CD4-positive, alpha-beta T cell treated with Interleukin-17A for 4 hours (primary cell): ENCODE measurements around the gene TMEM187.
A peak's percentile ranks its signal among the peaks of the same experiment; 100 is the strongest.

Source experiments
- DNase-seq: peaks from one replicate; pipeline ENCODE4 v3.0.0-alpha.2; 2020; ENCODE audit warnings: mixed read lengths

The TMEM187 gene

GRCh38 chrX:153935326-153935851 lies 37.2 kb upstream of the TMEM187 start:
- no peak for DNase-seq

GRCh38 chrX:153937056-153937455 lies 35.5 kb upstream of the TMEM187 start:
- no peak for DNase-seq

DNA sequence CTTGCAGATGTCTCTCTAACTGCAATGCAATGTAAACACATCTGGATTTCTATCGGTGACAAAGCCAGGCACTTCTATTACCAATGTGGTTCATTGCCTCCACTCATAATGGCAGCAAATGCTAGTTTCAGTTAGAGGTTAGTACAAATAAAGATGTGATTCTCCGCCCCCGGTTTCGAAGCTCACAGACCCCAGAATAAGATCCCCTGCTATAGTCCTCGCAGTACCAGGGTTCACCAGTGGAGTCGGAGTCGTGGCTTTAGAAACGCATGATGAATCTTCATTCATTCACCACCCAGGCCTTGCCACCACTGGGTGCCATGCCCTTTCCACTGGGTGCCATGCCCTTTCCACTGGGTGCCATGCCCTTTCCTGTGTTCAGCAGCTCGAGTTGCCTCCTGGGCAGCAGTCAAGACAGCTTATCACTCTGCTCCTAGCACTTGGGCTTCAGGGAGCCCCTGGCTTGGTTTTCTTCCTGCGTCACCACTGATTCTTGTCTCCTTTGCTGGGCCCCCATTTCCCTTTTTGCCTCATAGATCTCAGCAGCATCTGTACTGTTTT lies 34.2 kb upstream of the TMEM187 start:
- no peak for DNase-seq

- DNase-seq = no peak
These were observed 33.0 kb upstream of the TMEM187 start for GRCh38 chrX:153939573-153939972.

- DNase-seq = no peak
These were observed 31.0 kb upstream of the TMEM187 start for GRCh38 chrX:153941336-153942252.

- peak; percentile 75 for DNase-seq
These were observed 28.3 kb upstream of the TMEM187 start, which contains the start of gene RENBP for GRCh38 chrX:153944140-153944799. Gene RENBP (minus strand): TSS chrX:153944643. CDS start chrX:153944610, 33 bp downstream.

DNA sequence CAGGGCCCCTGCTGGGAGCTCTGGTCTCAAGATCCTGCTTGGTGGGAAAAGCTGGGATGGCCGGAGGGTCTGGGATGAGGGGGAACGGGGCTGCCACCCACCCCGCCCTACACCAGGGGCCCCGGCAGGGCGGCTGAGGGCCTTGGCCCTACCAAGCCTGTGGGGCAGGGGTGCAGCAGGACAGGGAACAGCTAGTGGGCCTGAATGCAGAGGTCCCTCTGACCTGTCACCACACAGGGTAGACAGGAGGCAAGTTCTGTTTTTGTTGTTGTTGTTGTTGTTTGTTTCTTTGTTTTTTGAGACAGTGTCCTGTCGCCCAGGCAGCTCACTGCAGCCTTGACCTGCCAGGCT lies 27.8 kb upstream of the TMEM187 start:
- no peak for DNase-seq

DNA sequence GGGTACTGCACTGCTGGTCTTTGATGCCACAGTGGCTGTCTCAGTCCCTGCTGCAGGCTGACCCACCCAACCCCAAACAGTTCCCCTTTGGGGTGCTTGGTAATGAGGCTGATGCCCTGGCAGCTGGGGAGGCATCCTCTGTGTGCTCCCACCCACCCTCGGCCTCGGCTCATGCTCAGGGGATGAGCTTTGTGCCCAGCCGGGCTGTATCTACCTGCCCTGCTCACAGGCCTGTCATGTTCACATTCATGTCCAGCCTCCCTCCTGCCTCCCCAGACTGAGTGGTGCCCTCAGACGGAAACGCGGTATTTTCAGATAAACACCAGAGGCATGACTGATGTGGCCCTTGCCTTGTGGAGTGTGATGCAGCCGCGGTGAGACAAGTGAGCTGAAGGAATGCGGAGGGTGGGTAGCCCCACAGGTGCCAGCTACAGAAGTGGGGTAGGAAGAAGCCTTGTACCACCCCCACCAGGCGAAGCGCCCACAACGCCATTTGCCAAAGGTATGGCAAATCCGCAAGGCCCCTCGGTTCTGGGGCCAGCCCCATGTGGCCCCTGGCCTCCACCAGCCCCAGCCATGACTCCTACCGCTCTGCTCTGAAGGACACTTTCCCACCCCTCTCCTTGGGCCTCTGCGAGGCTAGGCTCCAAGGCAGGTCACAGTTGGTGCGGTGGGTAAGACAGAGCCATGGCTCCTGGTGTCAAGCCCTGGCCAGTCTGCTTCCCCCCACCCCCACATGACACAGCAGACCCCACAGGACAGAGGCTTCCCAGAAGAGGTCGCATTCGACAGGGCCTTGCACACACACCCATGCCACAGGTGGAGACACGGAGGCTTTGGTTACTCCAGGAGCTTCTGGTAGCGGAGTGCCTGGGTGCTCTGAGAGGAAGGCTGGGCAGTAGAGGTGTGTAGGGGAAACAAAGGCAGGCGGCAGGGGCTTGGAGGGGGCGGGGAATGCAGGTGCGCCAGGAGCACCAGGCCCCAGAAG lies 26.3 kb upstream of the TMEM187 start:
- no peak for DNase-seq

DNA sequence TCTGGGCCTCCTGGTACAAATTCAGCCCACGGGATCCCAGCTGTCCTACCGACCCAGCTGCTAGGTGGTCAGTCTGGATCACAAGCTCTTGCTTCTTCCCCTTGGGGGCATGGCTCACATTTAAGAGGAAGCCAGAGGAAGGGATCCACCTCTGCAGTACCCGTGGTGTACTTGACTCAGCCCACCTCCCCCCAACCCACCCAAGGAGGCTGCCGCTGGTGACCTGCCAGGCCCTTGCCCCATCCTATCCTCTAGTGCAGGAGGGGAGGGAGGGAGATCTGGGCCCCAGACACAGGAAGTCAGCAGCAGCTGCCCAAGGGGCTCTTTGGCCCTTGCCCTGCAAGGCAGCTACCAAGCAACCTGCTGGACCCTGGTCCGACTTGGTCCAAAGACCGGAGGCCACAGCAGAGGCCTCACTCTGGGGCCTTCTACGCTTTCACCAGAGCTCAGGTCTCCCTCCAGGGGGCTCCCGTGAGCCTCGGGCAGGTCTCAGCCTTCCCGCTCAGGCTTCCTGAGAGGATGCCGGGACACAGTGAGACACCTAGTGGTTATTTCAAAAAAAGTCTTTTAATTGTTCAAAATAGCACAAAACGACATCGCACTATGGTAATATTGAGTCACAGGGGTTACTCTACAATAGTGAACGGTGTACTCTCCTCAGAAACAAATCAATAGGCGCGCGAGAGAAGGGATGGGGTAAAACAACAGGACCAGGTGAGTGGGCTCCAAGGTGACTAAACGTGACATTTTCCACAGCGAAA lies 25.4 kb upstream of the TMEM187 start:
- peak; percentile 87 for DNase-seq

GRCh38 chrX:153948002-153948466 lies 24.5 kb upstream of the TMEM187 start:
- no peak for DNase-seq

- DNase-seq = no peak
These were observed 23.4 kb upstream of the TMEM187 start for GRCh38 chrX:153948847-153949805.

- DNase-seq = no peak
These were observed 22.4 kb upstream of the TMEM187 start for GRCh38 chrX:153950127-153950526.

DNA sequence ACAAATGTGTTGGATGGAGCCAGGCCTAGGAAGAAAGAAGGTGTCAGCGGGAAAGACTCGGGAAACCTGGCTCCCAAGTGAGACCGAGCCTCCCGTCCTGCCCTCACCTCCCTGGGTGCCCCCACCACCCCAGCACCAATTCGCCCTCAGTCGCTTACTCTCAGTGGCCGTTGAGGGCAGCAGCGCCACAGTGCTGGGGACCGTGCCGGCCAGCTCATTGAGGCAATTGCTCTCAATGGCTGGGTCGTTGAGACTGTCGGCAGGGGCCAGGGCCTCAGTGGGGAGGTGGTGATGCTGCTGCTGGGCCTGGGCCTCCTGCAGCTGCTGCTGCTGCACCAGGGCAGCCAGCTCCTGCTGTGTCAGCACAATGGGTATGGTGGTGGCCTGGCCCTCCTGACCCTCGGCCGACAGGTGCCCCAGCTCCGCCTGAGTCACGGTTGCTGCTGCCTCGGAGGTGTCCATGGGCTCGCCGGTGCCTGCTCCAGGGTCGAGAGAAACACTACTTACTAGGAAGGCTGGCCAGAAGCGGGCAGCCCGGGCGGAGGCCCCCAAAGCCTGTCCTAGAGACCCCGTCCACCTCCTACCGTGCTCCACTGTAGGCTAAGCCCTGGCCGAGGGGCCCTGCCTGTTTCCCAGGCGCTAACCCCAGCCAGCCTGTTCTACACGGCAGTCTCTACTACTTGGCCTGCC lies 20.7 kb upstream of the TMEM187 start:
- DNase-seq = no peak

DNA sequence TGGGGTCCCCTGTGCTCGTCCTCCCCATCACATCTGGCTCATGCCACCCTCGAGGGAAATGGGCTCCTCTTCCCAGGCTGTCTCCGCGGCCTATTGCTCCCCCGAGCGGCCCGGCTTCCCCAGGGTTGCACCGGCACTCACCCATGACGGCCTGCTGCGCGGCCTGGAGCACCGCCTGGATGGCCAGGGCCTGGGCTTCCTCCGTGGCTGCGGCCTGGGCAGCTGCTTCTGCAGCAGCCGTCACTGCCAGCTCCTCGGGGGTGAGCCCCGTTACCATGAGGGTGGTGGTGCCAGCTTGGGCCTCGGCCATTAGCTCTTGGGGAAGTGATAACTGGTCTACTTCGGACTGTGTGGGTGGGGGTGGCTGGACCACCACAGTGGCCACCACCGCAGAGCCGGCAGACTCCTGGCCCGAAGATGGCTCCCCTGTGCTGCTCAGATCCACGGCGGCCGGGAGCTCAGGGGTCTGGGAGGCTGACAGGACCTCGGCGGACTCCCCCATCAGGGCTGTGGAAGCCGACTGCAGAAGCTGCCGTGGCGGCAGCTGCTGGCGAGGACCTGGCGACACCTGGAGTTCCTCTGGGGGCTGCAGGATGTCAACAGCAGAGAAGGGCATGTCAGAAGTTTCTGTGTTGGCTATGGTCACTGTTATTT lies 20.1 kb upstream of the TMEM187 start:
- no peak for DNase-seq

GRCh38 chrX:153953342-153953830 lies 19.2 kb upstream of the TMEM187 start:
- DNase-seq = peak; percentile 82

DNA sequence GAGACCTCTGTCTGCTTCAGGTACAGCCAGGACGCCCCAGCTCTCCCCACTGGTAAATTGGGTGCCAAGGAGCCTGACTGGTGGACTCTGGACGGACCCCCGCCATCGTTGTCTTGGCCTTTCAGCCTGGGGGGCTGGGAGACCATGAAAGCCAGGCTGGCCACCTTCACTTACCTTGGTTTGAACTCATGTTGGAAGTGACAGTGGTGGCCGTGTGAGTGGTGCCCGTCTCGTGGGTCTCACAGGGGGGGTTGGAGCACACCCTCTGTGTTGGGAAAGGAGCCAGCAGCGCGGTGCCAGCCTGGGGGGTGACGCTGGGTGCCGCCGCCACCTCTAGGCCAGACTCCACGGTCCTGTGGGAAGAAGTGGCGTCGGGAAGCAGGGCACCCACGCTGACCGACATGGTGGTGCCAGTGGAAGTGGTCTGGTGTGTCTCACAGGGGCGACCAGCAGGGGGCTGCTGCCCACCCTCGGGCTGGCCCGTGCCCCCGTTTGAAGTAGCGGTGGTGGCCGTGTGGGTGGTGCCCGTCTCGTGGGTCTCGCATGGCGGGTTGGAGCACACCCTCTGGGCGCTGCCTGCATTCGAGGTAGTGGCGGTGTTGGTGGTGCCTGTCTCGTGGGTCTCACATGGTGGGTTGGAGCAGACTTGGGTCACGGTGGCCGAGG lies 18.5 kb upstream of the TMEM187 start:
- DNase-seq = no peak

GRCh38 chrX:153954558-153955227 lies 17.9 kb upstream of the TMEM187 start:
- DNase-seq = no peak
